HL-60 (cell line): Measurements from ENCODE around the gene DTWD2.

ENCODE experiments used
- DNase-seq, 2 experiments: peaks; one replicate each; pipeline ENCODE4 v3.0.0-alpha.2; 2010 to 2020; ENCODE audit warnings: low read depth in 1 of 2, low spot score in 1 of 2
- H3K27ac ChIP-seq: fragments of 250-450 bp; sonication (Bioruptor Pico); replicated peaks from 2 replicates; pipeline ENCODE4 v1.5.1; 2020; ENCODE audit warnings: mild to moderate bottlenecking, moderate library complexity
- H3K27me3 ChIP-seq: fragments of 250-450 bp; sonication (Bioruptor Pico); 2 replicates; pipeline ENCODE4 v1.5.1; 2021; ENCODE audit warnings: mild to moderate bottlenecking, moderate library complexity; ENCODE audit not compliant: insufficient read depth, poor library complexity, severe bottlenecking
- H3K4me3 ChIP-seq: replicated peaks from 2 replicates; pipeline ENCODE4 v1.5.1; 2011; ENCODE audit warnings: mild to moderate bottlenecking, control low read depth, low read length; ENCODE audit not compliant: insufficient read depth
- GABPA ChIP-seq: IDR thresholded peaks from 2 replicates; pipeline ENCODE4 v1.6.1; 2012; ENCODE audit warnings: low read depth
- POLR2AphosphoS5 ChIP-seq: IDR thresholded peaks from 2 replicates; pipeline ENCODE4 v1.6.1; 2012; ENCODE audit warnings: low read depth
- SPI1 ChIP-seq: IDR thresholded peaks from 2 replicates; pipeline ENCODE4 v1.6.1; 2012; ENCODE audit warnings: low read depth, mild to moderate bottlenecking, borderline replicate concordance
- long read RNA-seq: library from polyadenylated mRNA; unstranded; transcript quantifications from one replicate; pipeline ENCODE4 v2.0.0, GENCODE V29; 2020
- TF ChIP-seq, protein P1 (sequence below): IDR thresholded peaks from 2 replicates; pipeline ENCODE4 v1.6.1; 2012; ENCODE audit warnings: low read depth; ENCODE audit not compliant: insufficient replicate concordance
- TF ChIP-seq, protein P2 (sequence below): IDR thresholded peaks from one replicate; pipeline ENCODE4 v1.5.1; 2011; ENCODE audit warnings: low read length, control low read depth, inconsistent platforms; ENCODE audit not compliant: insufficient read depth

DTWD2 gene
- long read RNA-seq, partial matches to known transcripts = 0 of 2 reads
- long read RNA-seq, other reads (novel, unspliced or antisense) = 1 of 2 reads

- H3K27ac ChIP-seq = peak within 1 kb of the TSS; percentile 67
- TF ChIP-seq SPI1 (no peak), POLR2AphosphoS5 (no peak)
- TF ChIP-seq, protein P1, sequence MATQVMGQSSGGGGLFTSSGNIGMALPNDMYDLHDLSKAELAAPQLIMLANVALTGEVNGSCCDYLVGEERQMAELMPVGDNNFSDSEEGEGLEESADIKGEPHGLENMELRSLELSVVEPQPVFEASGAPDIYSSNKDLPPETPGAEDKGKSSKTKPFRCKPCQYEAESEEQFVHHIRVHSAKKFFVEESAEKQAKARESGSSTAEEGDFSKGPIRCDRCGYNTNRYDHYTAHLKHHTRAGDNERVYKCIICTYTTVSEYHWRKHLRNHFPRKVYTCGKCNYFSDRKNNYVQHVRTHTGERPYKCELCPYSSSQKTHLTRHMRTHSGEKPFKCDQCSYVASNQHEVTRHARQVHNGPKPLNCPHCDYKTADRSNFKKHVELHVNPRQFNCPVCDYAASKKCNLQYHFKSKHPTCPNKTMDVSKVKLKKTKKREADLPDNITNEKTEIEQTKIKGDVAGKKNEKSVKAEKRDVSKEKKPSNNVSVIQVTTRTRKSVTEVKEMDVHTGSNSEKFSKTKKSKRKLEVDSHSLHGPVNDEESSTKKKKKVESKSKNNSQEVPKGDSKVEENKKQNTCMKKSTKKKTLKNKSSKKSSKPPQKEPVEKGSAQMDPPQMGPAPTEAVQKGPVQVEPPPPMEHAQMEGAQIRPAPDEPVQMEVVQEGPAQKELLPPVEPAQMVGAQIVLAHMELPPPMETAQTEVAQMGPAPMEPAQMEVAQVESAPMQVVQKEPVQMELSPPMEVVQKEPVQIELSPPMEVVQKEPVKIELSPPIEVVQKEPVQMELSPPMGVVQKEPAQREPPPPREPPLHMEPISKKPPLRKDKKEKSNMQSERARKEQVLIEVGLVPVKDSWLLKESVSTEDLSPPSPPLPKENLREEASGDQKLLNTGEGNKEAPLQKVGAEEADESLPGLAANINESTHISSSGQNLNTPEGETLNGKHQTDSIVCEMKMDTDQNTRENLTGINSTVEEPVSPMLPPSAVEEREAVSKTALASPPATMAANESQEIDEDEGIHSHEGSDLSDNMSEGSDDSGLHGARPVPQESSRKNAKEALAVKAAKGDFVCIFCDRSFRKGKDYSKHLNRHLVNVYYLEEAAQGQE = peak; percentile 15
- TF ChIP-seq, protein P2, sequence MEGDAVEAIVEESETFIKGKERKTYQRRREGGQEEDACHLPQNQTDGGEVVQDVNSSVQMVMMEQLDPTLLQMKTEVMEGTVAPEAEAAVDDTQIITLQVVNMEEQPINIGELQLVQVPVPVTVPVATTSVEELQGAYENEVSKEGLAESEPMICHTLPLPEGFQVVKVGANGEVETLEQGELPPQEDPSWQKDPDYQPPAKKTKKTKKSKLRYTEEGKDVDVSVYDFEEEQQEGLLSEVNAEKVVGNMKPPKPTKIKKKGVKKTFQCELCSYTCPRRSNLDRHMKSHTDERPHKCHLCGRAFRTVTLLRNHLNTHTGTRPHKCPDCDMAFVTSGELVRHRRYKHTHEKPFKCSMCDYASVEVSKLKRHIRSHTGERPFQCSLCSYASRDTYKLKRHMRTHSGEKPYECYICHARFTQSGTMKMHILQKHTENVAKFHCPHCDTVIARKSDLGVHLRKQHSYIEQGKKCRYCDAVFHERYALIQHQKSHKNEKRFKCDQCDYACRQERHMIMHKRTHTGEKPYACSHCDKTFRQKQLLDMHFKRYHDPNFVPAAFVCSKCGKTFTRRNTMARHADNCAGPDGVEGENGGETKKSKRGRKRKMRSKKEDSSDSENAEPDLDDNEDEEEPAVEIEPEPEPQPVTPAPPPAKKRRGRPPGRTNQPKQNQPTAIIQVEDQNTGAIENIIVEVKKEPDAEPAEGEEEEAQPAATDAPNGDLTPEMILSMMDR = peak; percentile 37
- peak; percentile 37 to 82 for DNase-seq
- H3K4me3 ChIP-seq = peak within 1 kb of the TSS; percentile 54
- no peaks in the 10 kb centered on the region for H3K27me3 ChIP-seq
These were observed at the start of gene DTWD2 for GRCh38 chr5:118987988-118988865. Gene DTWD2 (minus strand): TSS chr5:118988547. CDS start chr5:118988511, 36 bp downstream.

DNA sequence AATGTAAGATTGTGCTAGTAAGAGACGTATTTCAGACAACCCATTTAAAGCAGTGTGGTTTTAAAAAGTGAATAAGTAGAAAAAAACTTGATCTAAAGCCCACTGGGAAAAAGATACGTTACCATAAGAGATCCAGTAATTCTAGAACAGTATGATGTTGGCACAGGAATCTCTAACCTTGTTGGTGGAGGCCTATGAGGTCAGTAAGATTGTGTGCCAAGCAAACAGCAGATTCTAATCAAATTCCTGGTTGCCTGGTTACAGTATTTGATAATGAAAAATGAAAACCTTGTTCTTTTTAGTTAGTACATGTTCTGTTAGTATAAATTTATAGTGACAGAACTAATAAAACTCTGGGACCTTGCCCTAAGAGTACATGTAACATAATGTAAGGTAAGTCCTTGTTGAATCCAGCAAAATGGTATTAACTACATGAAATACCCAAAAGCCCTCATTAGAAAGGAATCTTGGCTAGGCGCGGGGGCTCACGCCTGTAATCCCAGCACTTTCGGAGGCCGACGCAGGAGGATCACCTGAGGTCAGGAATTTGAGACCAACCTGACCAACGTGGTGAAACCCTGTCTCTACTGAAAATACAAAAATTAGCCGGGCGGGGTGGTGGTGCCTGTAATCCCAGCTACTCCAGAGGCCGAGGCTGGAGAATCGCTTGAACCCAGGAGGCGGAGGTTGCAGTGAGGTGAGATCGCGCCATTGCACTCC is 49.3 kb upstream of the DTWD2 start:
- TF ChIP-seq, protein P2 = no peak
- Histone ChIP-seq H3K27ac (no peak overlapping the region), H3K4me3 (no peak overlapping the region), H3K27me3 (no peaks in the 10 kb centered on the region)
- DNase-seq = no peak

DNA sequence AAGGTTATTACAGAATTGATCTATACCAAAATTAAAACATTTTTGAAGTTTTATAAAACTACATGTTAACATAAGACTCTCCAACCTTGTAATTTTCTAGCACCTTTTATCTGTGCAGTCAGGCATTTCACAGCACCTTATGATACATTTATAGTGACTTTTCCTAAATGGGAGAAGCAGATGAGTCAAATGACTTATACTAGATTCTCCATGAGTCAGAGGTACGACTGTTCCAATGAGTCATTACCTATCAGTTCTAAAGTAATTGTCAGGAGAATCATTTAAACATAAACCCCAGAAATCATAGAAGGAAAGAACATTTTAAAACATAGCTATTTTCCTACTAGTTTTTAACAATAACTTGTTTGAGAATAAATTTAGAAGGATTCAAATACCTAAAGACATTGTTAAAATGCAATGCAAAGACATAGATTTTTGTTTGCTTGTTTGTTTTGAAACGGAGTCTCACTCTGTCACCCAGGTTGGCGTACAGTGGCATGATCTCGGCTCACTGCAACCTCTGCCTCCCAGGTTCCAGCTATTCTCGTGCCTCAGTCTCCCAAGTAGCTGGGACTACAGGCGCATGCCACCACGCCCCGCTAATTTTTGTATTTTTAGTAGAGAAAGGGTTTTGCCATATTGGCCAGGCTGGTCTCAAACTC is 47.9 kb upstream of the DTWD2 start:
- no peak overlapping the region for H3K27ac ChIP-seq
- DNase-seq = no peak

More for the DNA sequence above, 47.9 kb upstream of the DTWD2 start:
- H3K27me3 ChIP-seq = no peaks in the 10 kb centered on the region
- no peak overlapping the region for H3K4me3 ChIP-seq
- TF ChIP-seq GABPA (no peak), POLR2AphosphoS5 (no peak), SPI1 (no peak)
- TF ChIP-seq, protein P2 = no peak
- TF ChIP-seq, protein P1 = no peak
